MV-4-11 (cell line): ENCODE data around the gene SPIRE1.
A peak's percentile ranks its signal among the peaks of the same experiment; 100 is the strongest.
"Not testable (repeated sequence)": the region's sequence is repeated elsewhere in the genome, so short reads cannot be mapped to it uniquely, and the experiment has no call there.

ENCODE experiments used
- DNase-seq: peaks from one replicate; lab custom pipeline; 2025; lab: John Stamatoyannopoulos, UW

Gene SPIRE1

DNA sequence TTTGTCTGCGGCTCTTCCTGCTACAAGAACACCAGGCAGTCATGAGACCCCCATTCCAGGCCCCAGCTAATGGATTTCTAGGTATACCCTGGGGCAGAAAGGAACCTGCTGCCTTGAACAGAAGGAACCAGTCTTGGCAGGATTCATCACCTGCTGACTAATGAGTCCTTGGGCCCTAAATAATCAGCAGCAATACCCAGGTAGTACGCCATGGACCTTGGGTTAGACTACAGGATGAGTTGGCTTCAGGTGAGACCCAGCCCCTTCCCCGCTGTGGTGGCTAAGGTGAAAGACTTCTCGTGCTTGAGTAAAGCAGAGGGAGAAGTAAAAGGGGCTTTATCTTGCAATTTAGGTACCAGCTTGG, 105.0 kb downstream of the SPIRE1 start:
- DNase-seq: no peak

DNA sequence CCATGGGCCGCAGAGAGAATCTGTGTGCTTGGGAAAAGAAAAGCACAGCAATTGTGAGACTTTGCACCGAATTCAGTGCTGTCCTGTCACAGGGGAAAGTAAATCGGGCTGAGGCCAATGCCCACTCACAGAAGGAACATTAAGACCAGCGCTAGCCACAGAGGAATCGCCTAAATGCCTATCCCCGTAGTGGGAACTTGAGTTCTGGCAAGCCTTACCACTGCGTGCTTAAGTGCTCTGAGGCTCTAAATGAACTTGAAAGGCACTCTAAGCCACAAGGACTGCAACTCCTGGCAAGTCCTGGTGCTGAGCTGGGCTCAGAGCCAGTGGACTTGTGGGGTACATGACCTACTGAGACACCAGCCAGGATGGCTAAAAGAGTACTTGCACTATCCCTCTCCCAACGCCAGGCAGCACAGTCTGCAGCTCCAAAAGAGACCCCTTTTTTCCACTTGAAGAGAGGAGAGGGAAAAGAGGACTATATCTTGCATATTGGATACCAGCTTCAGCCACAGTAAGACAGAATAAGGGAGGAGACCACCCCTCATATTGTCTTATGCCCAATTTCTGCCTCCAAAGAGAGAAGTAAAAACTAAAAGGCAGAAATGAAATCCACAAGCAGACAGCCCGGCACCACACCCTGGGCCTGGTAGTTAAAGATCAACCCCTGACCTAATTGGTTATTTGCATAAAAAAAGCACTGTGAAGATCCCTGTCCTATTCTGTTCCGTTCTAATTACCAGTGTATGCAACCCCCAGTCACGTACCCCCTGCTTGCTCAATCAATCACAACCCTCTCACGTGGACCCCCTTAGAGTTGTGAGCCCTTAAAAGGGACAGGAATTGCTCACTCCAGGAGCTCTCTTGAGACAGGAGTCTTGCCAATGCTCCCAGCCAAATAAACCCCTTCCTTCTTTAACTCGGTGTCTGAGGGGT, 105.7 kb downstream of the SPIRE1 start:
- DNase-seq: not testable (repeated sequence)

DNA sequence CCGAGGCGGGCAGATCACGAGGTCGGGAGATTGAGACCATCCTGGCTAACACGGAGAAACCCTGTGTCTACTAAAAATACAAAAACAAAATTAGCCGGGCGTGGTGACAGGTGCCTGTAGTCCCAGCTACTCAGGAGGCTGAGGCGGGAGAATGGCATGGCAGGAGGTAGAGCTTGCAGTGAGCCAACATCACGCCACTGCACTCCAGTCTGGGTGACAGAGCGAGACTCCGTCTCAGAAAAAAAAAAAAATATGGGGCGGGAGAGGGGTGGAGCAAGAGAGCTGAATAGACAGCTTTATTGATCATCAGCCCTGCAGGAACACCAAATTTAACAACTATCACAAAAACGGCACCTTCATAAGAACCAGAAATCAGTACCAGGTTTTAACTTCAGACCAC, 106.4 kb downstream of the SPIRE1 start:
- not testable (repeated sequence) for DNase-seq

DNA sequence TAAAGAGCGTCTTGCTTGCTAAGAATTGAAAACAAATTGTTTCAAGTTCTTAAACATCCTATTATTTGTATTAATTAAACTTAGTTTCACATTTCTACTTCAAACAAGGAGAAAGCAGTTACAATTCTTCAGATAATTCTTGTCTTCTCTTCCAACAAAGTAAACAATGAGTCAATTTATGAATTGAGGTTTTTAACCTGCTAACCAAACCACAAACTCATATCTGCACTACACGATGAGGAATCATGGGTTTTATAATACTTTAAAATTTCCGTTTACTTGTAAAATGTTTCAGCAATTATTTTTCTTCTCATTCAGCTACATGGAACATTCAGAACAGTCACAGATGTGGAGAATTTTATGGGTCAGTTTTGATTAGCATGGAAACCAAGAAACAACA, 114.2 kb downstream of the SPIRE1 start:
- DNase-seq: no peak

DNA sequence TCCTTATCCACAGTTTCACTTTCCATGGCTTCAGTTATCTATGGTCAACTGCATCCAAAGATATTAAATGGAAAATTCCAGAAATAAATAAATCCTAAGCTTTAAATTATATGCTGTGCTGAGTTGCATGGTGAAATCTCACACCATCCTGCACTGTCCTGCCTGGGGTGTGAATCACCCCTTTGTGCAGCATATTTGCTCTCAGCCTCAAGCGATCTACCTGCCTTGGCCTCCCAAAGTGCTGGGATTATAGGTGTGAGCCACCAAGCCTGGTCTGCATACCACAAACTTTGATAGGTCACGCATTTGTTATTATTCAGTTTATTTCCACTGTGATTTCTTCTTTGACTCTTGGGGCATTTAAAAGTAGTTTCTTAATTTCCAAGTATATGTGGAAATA, 117.2 kb downstream of the SPIRE1 start:
- no peak for DNase-seq

DNA sequence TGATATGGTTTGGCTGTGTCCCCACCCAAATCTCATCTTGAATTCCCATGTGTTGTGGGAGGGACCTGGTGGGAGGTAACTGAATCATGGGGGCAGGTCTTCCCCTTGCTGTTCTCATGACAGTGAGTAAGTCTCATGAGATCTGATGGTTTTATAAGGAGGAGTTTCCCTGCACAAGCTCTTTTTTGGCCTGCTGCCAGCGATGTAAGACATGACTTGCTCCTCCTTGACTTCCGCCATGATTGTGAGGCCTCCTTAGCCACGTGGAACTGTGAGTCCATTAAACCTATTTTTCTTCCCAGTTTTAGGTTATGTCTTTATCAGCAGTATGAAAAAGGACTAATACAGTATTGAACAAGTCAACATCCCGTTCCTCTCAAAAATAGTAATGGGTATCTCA, 118.7 kb downstream of the SPIRE1 start:
- DNase-seq: not testable (repeated sequence)

DNA sequence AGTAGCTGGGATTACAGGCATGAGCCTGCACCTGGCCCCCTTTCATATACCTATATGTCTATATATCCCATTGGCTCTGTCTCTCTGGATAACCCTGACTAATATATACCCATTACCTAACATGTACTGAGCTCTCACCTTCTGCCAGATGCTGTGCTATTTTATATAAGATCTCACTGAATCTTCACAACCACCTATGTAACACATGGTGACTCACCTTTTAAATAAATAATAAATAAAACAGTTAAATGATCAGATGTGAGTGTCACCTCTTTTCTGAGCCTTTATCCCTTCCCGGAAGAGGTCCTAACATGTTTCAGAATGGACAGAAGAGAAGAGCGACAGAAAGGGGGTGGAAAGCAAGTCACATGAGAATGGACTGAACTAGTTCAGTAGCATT, 123.1 kb downstream of the SPIRE1 start:
- DNase-seq: no peak

DNA sequence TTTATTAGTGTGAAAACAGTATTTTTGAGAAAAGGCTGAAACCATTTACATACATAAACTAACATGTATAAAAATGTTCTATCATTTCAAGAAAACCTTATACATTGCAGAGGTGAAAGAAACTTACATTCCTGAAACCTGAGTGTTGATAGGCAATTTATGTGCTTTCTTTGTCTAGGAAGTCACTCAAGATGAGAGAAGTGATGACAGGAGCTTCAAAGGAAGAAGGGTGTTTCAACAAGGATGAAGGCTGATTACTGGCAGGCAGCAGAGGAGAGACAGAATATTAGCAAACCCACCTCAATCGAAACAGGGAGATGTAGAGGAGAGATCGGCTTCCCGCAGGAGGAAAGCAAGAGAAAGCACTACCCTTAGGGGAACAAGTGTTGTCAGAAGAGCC, 125.2 kb downstream of the SPIRE1 start:
- DNase-seq: no peak

DNA sequence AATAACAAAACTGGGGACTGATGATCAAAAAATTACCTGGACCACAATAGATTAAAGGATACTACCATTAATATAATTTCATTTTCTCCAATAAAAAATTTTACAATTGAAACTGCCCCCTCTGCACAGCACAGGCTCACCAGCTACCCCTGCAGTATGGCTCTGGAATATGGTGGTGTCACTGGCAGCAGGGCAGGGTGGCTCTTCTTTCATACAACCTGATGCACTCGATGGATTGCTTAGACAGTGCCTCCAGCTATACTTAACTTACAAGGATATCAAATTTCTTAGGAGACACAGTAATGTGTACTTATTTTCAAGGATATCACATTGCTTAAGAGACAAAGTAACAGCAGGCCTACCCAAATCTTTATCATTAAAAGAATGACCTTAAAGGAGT, 126.2 kb downstream of the SPIRE1 start:
- no peak for DNase-seq

DNA sequence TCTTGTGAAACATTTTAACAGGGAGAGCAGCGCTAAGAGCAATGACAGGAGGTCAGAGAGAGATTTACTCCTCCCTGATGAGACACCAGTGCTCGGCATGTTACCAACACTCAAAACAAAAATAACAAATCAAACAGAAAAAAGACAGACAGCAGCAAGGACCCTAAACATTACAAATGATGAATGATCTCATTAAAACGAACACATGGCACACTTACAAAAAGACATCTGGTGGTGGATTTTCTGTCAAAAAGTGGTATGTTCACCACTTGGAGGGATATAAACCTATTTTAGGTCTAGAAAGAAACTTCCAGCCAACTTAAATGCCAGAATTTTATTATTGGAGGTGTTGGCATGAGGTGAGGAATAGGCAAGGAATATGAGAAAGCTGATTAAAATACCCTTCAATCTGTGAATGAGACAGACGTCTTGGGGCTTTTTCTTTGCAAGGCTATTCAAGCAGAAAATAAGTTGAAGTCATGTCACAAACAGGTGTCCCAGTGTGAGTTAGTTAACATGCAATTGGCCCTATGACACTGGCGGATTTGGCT, 137.4 kb downstream of the SPIRE1 start:
- no peak for DNase-seq

DNA sequence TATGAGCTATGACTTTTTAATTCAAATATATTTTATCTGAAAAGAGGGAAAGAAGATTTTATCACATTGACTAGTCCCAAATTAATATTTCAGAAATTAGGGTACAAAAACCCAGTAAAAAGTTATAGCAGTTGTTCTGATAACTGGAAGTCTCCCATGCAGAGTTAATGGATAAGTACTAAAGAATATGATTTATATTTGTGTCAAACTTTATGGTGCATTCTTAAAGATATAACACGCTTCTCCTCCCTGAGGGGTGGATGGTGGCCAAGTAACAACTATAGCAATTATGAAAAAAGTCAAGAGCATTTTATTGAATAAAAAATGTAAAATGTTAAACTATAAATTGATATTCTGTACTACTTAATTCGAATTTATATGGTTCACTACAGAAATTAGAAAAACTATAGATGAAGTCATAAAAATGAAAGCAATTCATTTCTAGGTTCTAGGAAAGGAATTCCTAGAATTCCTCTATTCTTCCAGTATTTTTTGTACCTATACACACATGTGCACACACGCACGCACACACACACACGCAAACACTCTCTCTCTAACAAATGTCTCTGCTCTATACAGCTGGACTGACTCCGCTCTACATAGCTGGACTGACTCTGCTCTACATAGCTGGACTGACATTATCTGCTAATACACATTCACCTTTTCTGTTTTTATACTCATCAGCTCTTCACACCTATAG, 138.9 kb downstream of the SPIRE1 start:
- no peak for DNase-seq

DNA sequence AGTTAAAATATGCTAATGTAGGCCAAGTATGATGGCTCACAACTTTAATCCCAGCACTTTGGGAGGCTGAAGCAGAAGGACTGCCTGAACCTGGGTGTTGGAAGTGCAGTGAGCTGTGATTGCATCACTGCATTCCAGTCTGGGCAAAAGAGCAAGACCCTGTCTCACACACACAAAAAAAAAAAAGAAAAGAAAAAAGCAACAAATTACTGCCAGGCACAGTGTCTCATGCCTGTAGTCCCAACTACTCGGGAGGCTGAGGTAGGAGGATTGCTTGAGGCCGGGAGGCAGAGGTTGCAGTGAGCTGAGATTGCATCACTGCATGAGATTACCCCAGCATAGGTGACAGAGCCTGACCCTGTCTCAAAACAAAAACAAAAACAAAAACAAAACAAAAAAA, 139.6 kb downstream of the SPIRE1 start:
- no peak for DNase-seq

DNA sequence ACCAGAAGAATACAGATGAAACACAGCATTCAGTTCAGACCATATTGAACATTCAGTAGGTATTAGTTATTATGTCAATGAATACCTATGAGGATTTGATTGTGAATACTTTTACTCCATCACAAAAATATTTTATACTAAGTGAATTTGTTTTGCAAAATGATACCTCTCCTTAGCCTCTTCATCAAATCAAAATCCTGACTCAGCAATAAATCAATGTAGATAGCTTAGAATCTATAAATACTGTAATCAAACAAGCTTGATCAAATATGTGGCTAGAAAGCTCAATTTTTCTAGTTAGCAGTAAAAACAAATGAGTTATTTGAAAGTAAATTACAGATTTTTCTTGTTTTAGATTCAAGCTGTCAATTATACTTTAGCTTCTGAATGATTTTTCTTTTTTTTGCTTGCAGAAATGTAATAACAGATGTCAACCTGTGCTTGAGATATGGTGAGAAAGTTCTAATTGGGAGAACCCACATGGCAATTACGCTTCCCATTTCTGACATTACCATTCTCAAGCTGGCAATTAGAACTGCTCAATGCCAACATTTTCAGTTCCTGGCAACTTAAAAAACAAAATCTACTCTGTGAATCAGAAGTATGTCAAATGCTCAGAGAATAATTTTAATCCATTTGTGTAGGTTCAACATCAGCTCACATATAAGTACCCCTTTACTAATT, 140.6 kb downstream of the SPIRE1 start:
- DNase-seq: no peak

DNA sequence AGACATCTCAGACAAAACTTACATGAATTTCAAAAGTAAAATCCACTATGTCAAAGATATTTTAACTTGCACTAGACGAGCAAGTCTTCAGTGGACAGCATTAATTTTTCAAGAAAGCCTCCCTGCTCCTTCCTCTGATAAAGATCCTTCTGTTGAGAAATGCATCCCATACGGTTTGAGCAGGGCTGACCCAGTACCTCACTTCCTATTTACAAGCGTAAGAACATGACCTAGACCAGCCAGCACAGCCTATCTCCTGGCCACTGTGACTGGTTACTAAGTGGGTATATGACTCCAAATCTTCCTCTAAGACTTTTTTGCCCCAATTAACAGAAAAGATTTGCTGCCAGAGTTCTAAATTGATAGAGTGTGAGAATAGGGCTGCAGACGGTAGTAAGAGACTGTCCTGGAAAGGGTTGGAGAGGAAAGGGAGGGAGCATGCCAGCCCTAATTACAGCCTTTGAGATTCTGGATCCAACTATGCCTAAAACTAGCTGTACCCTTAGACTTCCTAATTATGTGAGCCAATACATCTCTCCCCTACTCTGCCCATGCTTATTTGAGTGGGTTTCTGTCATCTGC, 141.8 kb downstream of the SPIRE1 start:
- DNase-seq: peak; percentile 24

DNA sequence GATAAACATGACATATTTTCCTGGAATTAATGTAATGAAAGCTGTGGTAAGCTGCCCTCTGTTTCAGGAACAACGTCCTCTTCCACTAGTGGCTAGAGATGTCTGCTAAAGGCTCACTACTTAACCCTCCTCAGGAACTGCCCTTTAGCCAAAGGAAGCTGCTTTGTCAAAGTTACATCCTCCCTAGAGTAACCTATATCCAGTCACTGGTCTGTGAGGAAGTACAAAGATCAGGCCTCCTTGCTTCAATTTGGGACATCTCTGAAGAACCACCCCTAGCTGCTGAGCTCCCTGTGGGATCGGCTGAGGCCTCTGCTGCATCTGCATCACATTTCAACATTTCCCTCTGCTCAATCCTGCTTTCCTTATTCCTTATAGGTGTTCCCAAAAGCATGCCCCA, 142.4 kb downstream of the SPIRE1 start:
- DNase-seq: peak; percentile 42

DNA sequence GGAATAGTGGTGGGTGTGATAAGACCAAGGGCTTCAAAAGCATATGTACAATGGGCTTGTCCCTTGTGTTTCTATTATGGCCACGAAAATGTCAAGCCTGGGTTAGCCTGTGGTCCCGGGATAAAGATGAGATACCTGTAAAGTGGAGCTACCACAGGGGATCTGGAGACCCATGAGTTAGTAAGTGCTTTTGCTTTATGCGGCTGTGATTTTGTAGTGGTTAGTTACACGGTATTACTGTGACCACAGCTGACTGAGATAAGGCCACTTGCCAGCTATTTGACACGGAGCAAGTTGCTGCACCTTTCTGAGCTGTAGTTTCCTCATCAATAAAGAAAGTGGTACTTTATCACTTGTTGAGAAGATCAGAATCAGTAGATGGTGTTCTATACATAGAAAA, 150.9 kb downstream of the SPIRE1 start:
- no peak for DNase-seq

DNA sequence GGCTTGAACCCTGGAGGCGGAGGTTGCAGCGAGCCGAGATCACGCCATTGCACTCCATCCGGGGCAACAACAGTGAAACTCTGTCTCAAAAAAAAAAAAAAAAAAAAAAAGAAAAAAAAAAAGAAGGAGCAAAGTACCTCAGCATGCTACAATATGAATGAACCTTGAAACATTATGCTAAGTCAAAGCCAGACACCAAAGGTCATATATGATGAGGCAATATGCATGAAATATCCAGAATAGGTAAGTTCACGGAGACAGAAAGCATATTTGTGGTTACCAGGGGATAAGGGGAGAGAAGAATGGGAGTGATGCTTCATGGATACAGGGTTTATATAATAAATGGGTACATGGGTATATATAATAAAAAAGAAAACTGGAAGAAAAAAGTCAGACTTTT, 156.9 kb downstream of the SPIRE1 start:
- no peak for DNase-seq

DNA sequence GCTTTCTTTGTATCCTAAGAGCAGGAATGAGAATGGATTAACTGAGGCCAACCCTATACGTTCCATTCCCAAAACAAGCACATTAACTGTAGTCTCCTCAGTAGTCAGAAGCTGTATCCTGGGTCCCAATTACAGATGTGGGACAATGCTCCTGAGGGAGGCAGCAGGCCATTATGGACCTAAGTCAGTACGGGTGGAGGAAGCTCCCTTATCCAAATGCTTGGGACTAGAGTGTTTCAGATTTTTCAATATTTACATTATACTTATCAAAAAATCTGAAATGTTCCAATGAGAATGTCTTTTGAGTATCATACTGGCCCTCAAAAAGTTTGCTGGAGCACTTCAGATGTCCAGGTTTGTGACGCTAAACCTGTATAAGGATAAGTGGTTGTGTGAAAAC, 160.1 kb downstream of the SPIRE1 start:
- DNase-seq: no peak

DNA sequence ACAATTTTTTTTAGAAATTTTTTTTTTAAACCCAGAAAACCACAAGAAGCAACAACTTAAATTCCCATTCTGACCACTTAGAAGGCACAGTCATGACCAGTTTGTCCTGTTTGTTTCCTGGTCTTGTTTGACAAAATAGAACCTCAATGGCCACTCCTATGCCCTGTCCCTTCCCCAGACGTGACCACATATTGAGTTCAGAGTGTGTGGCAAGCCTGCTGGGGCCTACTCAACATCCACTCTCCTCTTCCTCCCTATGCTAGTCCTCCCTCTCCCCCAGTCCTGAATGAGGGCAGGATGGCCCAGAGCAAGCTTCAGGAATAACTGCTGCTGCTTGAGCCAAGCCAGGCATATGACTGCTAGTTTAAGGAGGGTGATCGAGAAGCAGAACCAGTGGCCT, 160.6 kb downstream of the SPIRE1 start:
- DNase-seq: peak; percentile 36

DNA sequence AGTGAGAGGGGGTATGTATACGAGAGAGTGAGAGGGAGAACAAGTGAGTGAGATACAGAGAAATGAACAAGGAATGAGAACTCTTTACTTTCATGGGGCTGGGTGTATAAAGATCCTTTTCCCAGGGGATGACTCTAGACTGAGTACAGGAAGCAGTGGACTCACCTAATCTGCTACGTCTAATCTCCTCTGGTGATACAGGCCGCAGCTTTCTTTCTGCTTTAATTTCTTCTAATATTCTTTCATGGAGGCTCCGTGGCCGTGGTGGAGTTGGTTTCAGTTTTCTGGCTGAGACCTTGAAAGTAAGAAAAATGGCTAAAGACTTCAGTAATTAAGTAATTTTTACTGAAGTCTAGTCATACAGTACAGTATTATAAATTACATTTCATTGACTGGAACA, 165.0 kb downstream of the SPIRE1 start:
- no peak for DNase-seq

DNA sequence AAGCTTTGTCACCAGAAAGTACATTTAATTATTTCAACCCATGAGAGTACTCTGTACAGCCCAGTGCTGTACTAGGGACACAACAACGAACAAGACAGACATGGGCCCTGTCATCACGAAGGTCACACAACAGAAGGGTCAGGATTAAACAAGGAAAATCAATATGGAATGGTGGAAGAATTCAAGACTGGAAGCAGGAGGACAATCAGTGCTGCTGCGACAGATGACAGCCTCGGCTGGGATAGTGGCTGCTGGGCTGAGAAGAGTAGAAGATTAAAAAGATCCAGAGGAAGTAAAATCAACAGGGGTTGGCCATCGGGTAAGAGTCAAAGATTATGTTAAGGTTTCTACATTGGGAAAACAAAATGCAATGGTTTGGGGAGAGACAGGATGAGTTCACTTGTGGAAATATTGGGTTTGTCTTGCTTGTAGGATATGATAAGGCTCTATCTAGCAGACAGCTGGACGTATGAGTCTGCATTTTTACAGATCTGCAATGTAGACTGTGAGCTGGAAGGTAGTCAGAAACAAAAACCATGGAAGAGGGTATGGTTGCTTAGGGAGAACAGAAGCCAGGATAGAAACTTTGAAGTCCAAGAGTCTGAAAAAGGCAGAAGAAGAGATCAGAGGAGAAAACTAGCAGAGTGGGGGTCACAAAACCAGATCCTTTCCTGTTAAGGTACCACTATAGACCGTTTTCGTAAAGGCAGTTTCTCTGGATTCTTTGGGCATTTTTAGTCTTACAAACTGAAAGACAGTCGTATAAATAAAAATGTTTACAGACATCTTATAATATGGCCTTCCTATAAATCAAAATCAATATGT, 166.1 kb downstream of the SPIRE1 start:
- DNase-seq: no peak
